SHP77 treated with DMSO at 0.1 percent for 48 hours (cell line): ENCODE results near the gene OR6K6.

Experiments used
- DNase-seq: peaks from one replicate; lab custom pipeline; 2025; lab: John Stamatoyannopoulos, UW

OR6K6 gene, protein sequence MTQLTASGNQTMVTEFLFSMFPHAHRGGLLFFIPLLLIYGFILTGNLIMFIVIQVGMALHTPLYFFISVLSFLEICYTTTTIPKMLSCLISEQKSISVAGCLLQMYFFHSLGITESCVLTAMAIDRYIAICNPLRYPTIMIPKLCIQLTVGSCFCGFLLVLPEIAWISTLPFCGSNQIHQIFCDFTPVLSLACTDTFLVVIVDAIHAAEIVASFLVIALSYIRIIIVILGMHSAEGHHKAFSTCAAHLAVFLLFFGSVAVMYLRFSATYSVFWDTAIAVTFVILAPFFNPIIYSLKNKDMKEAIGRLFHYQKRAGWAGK

DNA sequence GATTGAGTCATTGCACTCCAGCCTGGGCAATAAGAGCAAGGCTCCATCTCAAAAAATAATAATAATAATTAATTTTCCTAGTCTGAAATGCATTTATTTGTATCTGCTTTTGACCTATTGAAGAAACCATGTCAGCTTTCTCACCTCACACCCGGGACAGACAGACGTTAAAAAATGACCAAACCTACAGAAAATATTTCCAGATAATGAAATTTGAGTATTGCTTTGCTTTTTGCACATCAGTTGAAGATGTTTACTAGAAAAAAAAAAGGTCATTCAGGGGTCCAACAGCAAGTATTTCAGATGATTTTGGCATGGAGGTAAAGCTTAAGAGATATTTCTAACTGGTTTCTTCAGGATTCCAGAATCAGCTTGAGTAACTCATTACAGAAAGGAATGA lies at the start of gene OR6K6:
TSS of gene OR6K6 (plus strand) at position 301 of the 400 bp plus-strand sequence. CDS start 168 bp downstream, outside the sequence.
- no peak for DNase-seq

DNA sequence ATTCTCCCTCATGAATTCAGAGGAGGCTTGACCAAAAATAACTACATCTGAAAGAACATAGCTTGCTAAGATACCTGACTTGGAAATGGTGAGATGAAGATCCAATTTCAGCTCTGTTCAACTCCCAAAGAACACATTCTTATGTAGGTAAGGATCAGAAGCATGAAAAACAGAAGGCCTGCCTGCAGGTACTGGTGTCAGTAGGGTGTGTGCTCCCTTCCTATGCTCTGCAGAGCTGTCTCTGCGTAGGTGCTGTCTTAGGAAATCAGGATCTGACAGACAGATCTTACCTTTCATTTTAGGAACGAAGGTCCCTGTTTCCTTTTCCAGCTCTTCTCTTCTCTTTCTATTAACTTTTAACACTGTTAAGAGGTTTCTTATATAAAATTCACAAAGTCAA lies 48.4 kb upstream of the OR6K6 start:
- DNase-seq, result no peak

DNA sequence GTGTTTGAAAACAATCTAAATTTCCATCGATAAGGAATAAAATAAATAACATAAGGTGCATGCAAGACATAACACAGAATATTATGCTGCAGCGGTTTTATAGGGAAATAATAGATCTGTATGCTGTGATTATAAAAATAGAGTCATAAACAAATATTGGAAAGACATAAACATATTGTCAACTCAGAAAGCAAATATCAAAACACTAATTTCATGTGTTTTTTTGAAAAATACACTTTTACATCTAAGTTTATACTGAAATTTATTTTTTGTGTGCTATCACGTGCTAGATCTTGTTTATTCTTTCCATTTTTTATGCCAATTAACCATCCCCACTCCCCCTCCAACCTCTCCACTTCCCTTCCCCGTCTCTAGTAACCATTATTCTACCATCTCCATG lies 43.4 kb upstream of the OR6K6 start:
- no peak for DNase-seq

DNA sequence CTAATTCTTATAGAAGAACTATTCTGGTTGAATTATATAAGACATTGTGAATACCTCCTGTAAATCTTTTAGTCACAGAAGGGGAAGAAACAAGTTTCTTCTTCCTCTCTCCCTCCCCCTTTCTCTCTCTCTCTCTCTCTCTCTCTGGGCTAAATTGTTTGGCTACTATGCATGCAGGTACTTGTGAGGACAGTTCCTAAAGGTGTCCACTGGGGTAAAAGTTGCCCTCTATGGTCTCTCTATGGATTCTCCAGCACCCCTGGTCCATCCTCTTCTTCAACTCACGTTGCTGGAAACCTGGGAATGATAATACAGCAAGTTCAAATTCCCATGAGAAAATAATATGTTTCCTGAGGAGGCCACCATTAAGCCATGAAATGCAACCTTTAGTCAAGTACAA lies 39.8 kb upstream of the OR6K6 start:
- DNase-seq, result no peak

DNA sequence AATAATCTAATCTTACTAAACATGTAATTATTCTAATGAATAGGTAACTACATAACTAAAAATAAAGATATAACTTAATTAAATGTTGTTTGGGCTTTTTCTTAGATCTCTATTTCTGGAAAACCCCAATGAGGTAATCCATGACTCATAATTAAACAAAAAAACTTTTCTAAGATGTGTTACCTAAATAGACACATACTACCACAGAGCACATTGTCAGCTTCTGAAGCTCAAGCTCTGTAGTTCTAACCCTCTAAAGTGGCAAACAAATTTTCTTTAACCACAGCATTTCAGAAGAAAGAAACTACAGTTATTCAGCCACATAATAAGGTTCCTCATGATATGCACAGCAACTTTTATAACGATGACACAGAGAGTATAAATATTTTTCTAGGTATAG lies 38.2 kb upstream of the OR6K6 start:
- DNase-seq, result no peak

DNA sequence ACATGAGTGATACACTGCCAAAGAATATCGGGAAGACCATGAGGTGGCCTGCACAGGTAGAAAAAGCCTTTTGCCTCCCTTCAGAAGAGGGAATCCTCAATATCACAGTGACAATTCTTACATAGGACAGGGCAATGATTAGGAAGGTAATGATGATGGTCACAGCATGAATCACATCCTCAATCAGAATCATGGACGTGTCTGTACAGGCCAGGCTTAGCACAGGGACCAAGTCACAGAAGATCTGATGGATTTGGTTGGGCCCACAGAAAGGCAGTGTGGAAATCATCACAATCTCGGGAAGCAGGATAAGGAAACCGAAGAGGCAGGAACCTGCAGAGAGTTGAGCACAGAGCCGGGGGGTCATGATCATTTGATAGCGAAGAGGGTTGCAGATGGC lies 37.2 kb upstream of the OR6K6 start:
- DNase-seq, result no peak

DNA sequence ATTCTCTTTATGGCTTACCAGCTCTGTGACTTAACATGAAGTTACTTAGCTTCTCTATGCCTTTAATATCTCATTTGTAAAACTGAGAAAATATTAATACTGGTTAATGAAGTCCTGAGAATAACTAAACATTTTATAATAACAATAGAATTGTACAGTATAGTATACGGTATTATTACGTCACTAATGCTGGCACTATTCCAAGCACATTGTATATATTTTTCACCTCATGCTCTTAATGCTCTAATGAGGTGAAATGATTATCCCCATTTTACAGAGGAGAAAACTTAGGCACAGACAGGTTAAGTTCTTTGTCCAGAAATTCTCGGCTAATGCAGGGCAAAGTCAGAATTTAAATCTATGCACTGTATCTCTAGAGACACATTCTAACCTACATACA lies 34.9 kb upstream of the OR6K6 start:
- DNase-seq, result no peak

DNA sequence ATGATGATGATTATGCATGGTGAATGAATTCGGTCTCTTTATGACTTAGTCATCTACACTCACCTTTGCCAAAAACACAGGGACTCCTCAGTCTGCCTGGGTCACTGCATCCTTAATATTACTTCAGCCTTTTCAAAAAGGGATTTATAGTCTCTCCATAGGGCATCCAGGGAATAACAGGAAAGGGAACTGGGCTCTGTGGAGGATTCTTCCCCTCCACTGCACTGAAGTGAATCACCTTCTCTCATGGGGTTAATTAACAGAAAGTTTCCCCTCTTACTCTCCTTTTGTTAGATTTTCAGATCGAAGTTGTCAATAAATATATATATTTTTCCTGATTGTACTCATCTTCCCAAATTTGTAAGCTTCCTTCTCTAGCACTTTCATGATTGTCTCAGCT lies 33.9 kb upstream of the OR6K6 start, which contains the start of gene OR6K3:
TSS of gene OR6K3 (minus strand) at position 101 of the 400 bp plus-strand sequence. CDS start 2,605 bp downstream, outside the sequence.
- DNase-seq, result no peak

DNA sequence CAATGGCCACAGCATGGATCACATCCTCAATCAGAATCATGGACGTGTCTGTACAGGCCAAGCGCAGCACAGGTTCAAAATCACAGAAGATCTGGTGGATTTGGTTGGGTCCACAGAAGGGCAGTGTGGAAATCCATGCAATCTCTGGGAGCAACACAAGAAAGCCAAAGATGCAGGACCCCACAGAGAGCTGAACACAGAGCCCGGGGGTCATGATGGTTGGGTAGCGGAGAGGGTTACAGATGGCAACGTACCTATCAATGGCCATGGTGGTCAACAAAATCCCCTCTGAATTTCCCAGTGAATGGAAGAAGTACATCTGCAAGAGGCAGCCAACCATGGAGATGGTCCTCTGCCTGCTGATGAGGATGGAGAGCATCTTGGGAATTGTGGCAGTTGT lies 30.1 kb upstream of the OR6K6 start:
- no peak for DNase-seq

DNA sequence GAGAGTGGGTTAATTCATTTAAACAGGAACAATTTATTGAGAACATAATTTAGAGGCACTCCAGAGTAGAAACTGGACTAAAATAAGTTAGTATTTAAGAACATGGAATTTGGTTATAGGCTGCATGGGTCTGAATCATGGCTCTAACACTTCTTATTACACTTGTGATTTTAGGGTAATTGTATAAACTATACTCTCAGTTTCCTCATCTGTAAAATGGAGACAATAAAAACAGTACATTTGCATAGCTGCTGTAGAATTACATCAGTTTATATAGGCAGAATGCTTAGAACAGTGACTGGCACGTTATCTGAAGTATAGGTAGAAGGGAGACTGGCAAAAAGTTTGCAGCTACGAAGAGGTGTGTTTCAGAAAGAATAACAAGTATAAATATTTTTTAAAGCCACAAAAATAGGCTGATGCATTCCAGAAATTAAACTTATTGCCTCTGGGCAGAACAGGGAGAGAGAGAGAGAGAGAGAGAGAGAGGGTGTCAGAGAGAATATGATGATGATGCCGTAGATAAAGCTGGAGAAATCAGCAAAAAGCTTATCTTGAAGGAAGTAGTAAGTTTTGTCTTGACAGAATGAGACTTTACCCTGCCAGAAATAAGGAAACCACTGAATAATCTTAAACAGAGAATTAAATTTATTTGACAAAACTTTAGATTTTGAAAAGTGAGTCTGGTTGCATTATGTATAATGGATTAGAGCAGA lies 25.9 kb upstream of the OR6K6 start:
- no peak for DNase-seq

DNA sequence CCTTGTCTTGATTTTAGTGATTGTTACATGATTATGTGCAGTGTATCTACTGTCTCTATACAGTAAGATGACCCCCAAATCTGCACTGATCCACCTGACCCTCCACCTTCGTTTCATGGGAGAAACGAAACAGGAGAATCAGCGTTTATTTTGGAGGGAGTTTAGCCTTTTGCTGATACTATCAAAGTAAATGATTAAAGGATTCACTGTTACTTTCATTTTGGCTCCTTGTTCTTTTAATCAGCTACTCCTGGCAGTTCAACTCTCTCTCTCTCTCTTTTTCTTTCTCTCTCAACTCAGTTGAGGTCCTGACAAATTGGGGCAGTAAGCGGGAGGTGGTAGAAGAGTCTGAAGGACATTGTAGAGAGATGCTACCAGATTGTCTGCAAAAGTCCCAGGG lies 24.1 kb upstream of the OR6K6 start:
- no peak for DNase-seq

DNA sequence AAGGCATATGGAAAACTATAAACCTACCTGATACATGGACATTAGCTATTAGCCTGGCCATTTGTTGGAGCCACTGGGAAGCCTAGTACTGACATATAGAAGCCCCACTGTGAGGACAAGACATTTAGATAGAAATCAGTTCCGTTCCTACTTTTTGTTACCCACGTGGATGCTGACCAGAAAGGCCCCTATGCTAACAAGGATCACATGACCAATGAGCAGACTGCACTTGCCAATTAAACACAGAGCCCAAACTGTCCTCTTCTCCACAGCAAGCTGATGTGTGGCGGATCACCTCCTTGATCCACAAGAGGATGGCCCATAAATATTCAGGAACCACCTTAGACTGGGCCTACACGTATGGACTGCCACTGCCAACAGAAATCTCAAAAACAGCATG lies 22.8 kb upstream of the OR6K6 start:
- DNase-seq, result no peak

DNA sequence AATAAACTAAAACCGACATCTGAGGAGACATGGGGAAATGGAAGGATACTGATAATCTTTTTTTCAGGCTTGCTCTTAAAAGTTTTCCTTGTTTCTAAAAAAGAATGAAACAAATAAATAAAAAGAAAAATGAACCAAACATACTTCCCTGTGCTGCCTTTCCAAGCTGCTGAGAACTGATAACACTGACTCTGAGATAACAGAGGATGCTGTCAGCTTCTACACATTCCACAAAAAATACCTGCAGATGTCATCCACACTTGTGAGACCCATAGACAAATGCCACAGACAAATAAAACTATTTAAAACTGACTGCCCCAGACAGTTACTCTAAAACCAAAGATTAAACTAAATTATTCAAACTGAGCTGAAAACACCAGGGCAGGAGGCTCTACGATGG lies 22.0 kb upstream of the OR6K6 start:
- DNase-seq, result no peak

DNA sequence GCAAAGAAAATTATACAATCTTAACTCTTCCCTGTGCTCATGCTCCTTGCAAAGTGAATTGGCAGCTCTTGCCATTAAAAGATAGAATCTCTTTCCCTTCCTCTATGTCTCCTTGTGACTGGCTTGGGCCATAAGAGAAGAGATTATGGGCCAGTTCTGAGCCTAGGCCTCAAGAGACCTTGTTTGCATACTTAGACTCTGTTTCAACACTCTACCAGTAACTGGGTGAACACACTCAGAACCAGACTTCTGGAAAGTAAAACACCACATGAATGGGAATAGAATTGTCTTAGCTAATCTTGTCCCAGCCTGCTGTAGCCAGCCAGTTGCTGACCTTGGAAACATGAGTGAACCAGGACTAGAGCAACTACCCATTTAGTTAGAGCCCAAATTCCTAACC lies 18.7 kb upstream of the OR6K6 start:
- no peak for DNase-seq

DNA sequence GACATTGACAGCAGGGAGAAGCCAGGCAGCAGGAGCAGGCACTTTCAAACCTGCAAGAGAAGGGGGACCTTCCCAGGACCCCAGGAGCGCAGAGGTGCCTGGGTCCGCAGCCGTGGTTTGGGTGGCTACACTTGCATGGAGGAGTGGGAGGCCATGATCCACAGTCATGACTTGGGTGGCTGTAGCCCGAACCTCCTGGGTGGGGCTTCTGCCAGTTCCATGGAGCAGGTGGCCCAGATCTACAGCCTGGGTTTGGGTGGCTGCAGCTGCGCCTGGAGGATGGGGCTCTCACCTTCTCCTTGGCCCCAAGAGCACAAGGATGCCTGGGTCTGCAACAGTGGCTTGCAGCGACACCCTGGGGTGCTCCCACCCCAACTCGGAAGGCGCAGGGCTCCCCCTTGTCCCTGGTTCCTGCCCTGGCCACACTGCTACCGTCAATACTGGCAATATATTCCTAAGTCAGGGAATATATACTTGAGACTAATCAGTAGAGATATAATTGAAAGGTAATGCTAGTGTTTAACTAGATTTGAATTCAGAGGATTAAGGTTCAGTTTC lies 2.3 kb upstream of the OR6K6 start:
- no peak for DNase-seq

DNA sequence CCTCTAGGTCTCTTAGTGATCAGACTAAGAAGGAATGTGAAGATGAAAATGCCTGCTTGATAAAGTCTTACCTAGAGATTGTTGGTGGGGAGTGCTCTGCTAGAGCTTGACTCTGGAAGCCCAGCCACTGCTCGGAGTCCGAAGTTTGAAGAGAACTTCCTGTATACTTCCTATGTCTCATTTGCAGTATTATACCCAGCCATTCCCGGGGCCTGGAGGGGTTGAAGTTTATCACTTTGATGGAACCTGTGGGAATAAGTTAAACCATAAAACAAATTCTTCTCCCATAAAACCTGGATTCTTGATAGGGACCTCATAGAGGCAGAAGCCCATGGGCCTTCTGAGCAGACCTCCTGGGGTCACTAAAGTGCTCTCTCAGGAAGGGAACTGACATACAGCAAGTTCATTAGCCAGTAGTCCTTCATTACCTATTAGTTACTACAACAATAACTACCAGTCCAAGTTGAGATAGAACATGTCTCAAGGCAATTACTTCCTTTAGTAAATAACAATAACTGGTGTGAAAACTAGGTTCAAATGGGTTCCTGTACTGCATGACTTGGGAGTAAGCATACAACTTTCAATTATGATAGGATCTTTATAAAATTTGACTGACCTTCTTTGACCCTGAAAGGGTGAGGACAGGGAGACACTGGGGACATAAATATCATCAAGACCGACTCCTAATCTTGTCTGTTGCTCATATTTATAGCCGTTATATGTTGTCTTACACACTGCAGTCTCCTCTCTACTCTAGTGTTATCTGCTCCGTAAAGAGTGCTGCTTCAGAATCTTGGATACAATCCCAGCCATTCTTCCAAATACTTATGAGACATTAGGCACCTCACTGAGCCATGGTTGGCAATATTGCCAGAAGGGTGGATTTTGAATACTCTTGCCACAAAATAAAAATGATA lies 17.7 kb downstream of the OR6K6 start, which contains the start of gene OR6N1:
TSS of gene OR6N1 (minus strand) at position 246 of the 917 bp plus-strand sequence. CDS start 5,513 bp downstream, outside the sequence.
- no peak for DNase-seq

DNA sequence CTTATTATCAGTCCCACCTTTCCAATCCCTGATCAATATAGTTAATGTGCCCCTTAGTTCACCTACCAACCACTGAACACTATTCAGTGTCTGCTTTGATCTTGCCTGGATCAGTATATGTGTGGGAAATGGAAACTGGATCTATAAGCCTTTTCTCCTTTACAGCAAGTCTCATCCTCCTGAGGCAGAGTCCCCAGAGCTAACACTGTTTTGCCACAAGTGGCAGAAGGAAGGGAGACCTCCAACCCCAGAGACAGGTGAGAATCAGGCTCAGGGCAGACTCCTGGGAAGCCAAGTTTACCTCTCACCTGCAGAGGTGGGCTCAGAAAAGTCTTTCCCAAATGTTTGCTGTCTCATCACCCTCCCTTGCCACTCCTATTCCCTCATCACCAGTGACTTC lies 26.6 kb downstream of the OR6K6 start, which contains the start of gene OR6N2:
TSS of gene OR6N2 (minus strand) at position 101 of the 400 bp plus-strand sequence. CDS start 3,569 bp downstream, outside the sequence.
- no peak for DNase-seq

DNA sequence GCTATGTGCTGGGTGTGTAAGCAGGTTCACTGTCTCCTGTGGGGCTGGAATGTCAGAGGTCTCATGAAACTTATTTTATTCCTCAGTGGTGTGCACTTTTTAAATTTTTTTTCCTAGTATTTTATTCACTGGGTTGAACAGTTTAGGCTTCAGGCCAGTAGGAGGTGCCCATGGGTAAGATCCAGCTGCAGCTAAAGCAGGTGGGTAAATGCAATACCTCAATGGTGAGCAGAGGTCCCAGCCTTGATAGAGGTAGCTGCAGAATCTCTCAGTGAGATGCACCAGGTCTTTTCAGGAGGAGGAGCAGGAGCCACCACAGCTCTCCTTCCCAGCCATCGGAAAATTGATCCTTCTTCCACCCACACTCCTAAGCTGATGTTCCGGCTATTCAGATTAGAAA lies 39.1 kb downstream of the OR6K6 start:
- DNase-seq, result no peak

DNA sequence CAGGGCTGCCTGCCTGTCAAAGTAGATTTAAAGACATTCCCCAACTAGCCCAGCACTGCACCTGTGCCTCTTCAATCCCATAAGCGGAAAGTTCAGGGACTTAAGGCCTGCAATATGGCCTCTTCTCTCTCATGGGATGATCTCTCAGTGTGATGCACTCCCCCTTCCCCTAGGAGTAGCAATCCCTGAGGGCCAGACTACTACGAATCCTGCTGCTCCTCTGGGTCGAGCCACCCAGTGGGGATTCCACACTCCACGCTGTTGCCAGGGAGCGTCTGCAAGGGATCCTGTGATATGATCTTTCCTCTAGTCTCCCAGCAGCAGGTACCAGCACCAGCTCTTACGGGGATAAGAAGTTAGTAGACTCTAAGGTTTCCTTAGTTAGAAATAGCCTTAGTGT lies 39.7 kb downstream of the OR6K6 start:
- no peak for DNase-seq

DNA sequence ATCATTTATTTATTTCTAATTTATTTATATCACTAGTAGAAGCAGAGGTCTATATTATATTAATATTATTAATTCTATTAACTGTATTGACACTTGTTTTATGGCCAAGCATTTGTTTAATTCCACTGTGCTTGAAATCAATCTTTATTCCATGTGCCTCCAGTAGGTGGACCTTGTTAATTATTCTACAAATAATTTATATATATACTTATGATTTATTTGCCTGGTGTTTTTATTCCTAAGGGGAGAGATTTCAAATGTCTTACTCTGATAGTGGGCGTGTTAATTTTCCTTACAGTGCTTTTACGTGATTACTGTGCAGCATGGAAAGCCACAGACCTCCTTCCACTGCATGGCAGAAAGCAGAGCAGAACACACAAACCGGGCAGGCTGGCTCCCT lies 44.0 kb downstream of the OR6K6 start:
- DNase-seq, result no peak

DNA sequence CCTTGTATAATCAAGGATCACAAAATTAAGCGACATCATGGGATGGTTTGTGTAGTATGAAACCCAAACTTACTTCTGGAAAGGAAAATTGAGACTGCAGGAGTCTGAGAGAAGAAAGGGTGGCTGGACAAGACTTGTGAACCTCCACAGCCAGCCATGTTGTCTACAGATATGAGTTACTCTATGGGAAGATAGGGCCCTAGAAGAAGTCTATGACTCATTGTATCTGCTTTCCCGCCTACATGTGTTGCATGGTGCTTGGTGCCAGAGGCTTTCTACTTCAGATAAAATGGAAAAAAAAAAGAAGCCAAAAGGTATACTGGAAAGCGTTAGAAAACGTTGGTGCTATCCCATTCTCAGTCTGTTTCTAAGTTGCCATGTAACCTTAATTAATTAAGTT lies 45.2 kb downstream of the OR6K6 start:
- DNase-seq, result no peak

DNA sequence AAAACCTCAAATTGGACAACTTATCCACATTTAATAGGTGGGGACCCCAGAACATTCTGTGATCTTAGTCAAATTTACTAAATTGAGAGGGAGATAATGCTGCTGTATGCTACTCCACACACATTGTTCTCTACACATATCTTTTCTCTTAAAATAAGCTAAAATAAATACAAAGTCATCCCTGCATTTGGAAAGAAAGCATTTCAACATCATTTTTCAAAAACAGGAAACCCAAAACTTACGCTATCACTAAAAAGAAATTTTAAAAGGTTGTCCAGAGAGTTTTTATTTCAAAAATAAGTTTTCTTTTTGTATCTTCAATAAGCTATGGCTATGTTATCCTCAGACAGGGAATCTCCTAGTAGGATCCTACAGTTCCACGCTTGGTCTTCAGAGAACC lies 46.0 kb downstream of the OR6K6 start:
- DNase-seq, result no peak
